ENCODE data around the gene NEDD4L. TPM values are rescaled to one million over a fixed set of nuclear protein-coding genes. Genes with fewer than 3 reads are reported as not detected.

Gene NEDD4L
- total RNA-seq, 2 experiments from 2014 or later, result 3.2 to 3.3 TPM

DNA sequence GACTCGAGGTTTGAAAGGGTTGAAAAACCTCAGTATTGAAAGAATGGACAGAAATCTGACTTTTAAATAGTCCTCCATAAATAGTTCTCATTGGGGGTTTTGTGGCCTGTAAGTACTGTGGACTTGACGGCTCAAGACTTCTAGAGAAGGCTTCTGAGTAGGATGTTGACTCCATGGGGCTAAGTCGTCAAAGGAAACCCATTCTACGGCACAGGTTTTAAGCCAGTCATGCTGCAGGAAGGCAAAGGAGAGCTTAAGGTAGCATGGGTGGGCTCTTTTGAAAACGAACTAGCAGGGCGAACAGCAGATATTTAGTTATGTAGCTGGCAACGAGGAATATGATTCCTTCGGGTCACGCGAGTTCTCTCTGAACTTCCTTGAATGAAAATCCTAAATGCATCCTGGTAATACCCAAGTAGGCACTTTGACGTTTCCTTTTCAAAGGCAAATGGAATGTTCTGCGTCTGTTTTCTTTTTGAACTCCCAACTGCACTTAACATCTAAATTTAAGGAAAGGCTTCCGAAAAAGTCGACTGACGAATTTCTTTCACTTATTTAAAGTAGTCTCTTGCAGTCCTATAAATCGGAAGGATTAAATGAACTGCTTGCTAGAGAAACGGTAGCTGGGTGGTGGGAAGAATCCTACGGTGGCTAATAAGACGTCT lies 1.1 kb upstream of the NEDD4L start:
- Histone ChIP-seq H3K4me2 (ENCODE audit: low read length) (peak overlapping the region; percentile 80), H3K79me2 (ENCODE audit: insufficient read depth, low read depth, low read length) (no peaks in the 10 kb centered on the region), H3K9me2 (ENCODE audit: insufficient read depth, low read length) (no peaks in the 10 kb centered on the region), H3K27ac (ENCODE audit: low read depth, low read length, poor library complexity, severe bottlenecking) (no peak overlapping the region), H3K4me3 (ENCODE audit: low read depth, low read length, poor library complexity, severe bottlenecking) (peak overlapping the region; percentile 78), H3K9me3 (ENCODE audit: low read length) (no peaks in the 10 kb centered on the region), H2AFZ (ENCODE audit: low read length) (peak overlapping the region; percentile 57; the same call in 1 of the 2 replicates), H3K4me1 (ENCODE audit: insufficient read depth, low read length, poor library complexity, severe bottlenecking) (peaks cover 6% of the 10 kb centered on the region), H4K20me1 (ENCODE audit: insufficient read depth, low read length) (no peaks in the 10 kb centered on the region), H3K36me3 (ENCODE audit: insufficient read depth, low read length) (no peaks in the 10 kb centered on the region)
- no TSS peak for BruUV-seq (replicated peaks)
- no peak for TF ChIP-seq EZH2phosphoT487 (IDR thresholded peaks at IDR 0.05; ENCODE audit: borderline replicate concordance, low read depth, low read length)
- TF ChIP-seq, protein P1, sequence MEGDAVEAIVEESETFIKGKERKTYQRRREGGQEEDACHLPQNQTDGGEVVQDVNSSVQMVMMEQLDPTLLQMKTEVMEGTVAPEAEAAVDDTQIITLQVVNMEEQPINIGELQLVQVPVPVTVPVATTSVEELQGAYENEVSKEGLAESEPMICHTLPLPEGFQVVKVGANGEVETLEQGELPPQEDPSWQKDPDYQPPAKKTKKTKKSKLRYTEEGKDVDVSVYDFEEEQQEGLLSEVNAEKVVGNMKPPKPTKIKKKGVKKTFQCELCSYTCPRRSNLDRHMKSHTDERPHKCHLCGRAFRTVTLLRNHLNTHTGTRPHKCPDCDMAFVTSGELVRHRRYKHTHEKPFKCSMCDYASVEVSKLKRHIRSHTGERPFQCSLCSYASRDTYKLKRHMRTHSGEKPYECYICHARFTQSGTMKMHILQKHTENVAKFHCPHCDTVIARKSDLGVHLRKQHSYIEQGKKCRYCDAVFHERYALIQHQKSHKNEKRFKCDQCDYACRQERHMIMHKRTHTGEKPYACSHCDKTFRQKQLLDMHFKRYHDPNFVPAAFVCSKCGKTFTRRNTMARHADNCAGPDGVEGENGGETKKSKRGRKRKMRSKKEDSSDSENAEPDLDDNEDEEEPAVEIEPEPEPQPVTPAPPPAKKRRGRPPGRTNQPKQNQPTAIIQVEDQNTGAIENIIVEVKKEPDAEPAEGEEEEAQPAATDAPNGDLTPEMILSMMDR (conservative IDR thresholded peaks at IDR 0.05; ENCODE audit: low read length), result no peak
- ChIA-PET POLR2A (interaction anchor here (0.5 kb wide), 2 partner anchors 111 to 421 kb away, joined by 3 to 4 read pairs; no protein-coding TSS in a partner anchor), CTCF (ENCODE audit: unreplicated experiment) (interaction anchor here (0.5 to 0.7 kb wide), 3 partner anchors 81 to 1235 kb away, joined by 3 read pairs; no protein-coding TSS in a partner anchor)
- DNase-seq (ENCODE audit: low spot score), result no peak
- intact Hi-C loops (cut with micrococcal nuclease; ENCODE audit: unreplicated experiment), result loop anchor here (1.0 to 10.0 kb wide), 3 partner anchors 79 to 722 kb away; no protein-coding TSS in a partner anchor

DNA sequence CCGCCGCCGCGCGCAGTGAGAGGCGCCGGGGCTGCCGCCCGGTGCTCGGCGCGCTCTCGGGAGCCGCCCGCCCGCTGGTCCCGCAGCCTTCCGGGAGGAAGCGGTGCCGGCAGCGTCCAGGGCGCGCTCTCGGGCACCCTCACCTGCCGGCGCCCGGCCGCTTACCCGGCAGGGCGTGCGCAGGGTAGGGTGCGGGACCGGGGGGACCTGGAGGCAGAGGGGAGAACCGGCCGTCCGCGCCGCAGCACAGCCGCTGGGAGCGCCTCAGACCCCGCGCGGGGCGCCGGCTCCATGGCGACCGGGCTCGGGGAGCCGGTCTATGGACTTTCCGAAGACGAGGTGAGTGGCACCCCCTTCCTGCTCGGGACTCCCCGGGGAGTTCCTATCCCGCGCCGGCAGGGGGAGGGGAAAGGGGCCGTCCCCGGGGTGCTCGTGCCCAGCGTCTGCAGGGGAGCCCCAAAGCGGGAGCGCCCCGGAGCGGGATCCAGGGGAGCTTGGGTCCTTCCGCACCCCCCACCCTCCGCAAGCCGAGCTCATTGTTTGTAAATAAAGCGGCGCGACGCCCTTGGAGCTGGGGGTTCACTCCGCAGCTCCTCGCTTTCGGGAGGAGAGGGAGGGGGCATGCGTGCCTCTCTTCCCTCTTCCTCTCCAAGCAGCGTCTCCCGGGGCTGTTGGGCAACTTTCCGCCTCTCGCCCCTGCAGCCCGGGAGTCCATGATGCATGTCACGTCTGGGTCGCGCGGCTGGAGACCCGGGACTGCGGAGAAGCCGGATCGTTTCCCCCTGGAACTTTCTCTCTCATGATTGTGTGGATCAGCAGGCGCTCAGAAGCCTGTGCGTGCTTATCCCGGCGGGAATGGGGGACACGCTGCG lies 580 bp downstream of the NEDD4L start:
- no peaks in the 10 kb centered on the region for H3K79me2 ChIP-seq (ENCODE audit: insufficient read depth, low read depth, low read length)
- POLR2A ChIA-PET, result no interaction called here
- no TSS peak for BruUV-seq (replicated peaks)

More for the DNA sequence above, 580 bp downstream of the NEDD4L start:
- H3K9me3 ChIP-seq (ENCODE audit: low read length), result no peaks in the 10 kb centered on the region
- H3K4me2 ChIP-seq (ENCODE audit: low read length), result peak overlapping the region; percentile 80
- peak overlapping the region; percentile 78 for H3K4me3 ChIP-seq (ENCODE audit: low read depth, low read length, poor library complexity, severe bottlenecking)
- H3K27ac ChIP-seq (ENCODE audit: low read depth, low read length, poor library complexity, severe bottlenecking), result no peak overlapping the region
- no peaks in the 10 kb centered on the region for H4K20me1 ChIP-seq (ENCODE audit: insufficient read depth, low read length)
- H3K9me2 ChIP-seq (ENCODE audit: insufficient read depth, low read length), result no peaks in the 10 kb centered on the region
- intact Hi-C loops (cut with micrococcal nuclease; ENCODE audit: unreplicated experiment), result loop anchor here (5.0 to 10.0 kb wide), 2 partner anchors 93 to 720 kb away; no protein-coding TSS in a partner anchor
- H2AFZ ChIP-seq (ENCODE audit: low read length), result peak overlapping the region; percentile 67
- peak; percentile 40 for DNase-seq (ENCODE audit: low spot score)
- TF ChIP-seq EZH2phosphoT487 (IDR thresholded peaks at IDR 0.05; ENCODE audit: borderline replicate concordance, low read depth, low read length), result no peak
- TF ChIP-seq, protein P1 (conservative IDR thresholded peaks at IDR 0.05; ENCODE audit: low read length), result no peak
- H3K4me1 ChIP-seq (ENCODE audit: insufficient read depth, low read length, poor library complexity, severe bottlenecking), result peaks cover 6% of the 10 kb centered on the region
- H3K36me3 ChIP-seq (ENCODE audit: insufficient read depth, low read length), result no peaks in the 10 kb centered on the region
- CTCF ChIA-PET (ENCODE audit: unreplicated experiment), result no interaction called here

Measured in OCI-LY7 (cell line).